GM08714 (cell line): ENCODE results near the gene PSMG4.
A peak's percentile ranks its signal among the peaks of the same experiment; 100 is the strongest.

Experiments used
- H3K4me3 ChIP-seq: fragments of 200-500 bp; sonication (Bioruptor generic); 2 replicates; pipeline ENCODE4 v1.5.1; 2014; ENCODE audit warnings: mild to moderate bottlenecking, low read length, inconsistent platforms
- ZNF274 ChIP-seq: IDR thresholded peaks from 2 replicates; pipeline ENCODE4 v1.6.1; 2012; ENCODE audit warnings: mild to moderate bottlenecking, low read depth, low read length

Gene PSMG4

GRCh38 chr6:3226481-3227362 lies 32.0 kb upstream of the PSMG4 start:
- no peak for TF ChIP-seq ZNF274
- peak overlapping the region; percentile 24; the same call in 1 of the 2 replicates for H3K4me3 ChIP-seq

- TF ChIP-seq ZNF274 = no peak
- peak within 1 kb of the TSS; percentile 24; the same call in 1 of the 2 replicates for H3K4me3 ChIP-seq
Measured at GRCh38 chr6:3227363-3228045, 31.2 kb upstream of the PSMG4 start, which contains the start of gene TUBB2B. Gene TUBB2B (minus strand): TSS chr6:3227653. CDS start chr6:3227543, 110 bp downstream.

DNA sequence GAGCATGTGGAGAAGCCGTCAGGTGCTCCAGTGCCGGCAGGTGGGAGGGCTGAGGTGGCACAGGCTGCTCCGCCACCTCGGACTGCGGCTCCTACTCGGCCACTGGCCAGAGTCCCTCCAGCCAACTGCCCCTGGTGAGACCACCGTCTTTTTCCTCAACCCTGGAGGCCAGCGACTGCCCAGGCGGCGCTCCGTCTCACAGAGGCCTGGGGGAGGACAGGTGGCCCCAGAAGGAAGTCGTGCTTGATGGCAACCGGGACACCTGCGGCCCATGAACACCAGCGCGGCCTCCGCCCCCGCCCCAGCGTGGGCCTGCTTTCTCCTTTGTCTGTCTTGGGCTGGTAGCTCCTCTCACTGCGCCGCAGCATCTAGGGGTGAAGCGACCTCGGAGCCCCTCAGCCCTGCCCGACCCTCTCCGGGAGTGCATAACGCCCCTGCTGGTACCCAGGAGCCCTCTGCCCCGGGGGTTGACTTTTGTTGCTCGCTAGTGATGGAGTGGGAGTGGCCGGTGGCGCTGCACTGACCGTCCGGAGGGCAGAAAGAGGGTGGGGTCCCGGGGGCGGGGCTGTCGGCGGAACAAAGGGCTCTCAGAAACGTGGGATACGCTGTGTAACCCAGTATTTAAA lies 30.6 kb upstream of the PSMG4 start:
- H3K4me3 ChIP-seq = no peak overlapping the region
- TF ChIP-seq ZNF274 = no peak

DNA sequence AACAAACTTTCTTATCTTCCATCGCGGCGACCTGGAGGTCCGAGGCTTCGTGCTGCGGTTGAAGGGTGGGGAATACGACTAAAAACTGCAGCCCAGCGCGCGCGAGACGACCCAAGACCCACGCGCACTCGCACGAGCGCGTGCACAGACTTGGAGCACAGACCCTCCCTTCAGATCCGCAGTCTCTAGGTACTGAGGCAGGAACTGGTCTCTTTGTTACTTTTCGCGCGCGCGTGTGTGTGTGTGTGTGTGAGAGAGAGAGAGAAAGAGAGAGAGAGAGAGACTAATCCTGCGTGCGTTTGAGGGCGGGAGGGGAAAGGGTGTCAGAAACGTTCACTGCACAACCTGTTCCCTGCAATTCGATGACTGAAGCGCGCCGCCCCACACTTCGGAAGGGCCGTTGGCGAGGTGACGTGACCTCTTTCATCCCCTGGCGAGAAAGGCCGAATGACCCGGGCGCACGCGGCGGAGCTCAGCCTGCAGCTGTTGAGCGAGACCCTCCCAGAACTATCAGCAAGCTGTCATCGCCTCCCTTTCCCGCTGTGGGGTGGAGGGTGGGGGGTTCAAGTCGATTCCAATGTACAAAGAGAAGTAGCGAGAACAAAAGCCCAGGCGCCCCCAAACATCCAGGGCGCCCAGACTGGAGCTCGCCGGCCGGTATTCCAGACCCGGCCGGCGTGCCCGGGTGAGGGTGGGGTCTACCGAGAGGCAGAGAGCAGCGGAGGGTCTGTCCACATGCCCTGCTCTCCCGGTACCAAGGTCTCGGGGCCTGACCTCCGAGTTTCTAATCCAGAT lies 29.8 kb upstream of the PSMG4 start:
- no peak for TF ChIP-seq ZNF274
- H3K4me3 ChIP-seq = no peak overlapping the region; the same call in 1 of the 2 replicates

DNA sequence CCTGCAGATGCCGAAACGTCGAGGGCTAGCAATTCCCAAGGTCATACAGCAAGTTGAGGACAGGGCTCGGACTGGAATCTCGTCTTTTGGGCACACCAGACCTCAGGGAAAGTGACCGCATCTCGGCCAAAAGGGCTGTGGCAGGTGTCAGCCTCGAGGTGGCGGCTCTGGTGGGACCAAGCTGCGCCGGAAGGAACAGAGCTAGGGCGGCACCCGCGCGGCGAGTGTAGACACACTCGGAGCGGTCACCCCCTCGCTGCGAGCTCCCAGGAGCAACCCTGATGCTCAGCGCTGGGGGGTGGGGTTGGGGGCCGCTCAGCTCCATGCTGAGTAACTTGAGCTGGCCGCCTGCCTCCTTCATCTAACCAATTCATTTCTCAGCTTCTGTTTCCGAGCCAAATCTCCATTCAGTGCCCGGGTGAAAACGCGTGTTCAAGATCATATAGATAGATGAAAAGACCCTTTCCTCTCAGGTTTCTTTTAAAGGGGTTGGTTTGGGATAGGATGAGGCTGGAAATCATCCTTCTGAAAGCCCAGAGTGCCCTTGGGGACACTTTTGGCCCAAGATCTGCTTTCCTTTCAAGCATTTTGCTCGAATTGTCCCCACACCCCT lies 29.1 kb upstream of the PSMG4 start:
- no peak for TF ChIP-seq ZNF274
- H3K4me3 ChIP-seq = no peak overlapping the region

DNA sequence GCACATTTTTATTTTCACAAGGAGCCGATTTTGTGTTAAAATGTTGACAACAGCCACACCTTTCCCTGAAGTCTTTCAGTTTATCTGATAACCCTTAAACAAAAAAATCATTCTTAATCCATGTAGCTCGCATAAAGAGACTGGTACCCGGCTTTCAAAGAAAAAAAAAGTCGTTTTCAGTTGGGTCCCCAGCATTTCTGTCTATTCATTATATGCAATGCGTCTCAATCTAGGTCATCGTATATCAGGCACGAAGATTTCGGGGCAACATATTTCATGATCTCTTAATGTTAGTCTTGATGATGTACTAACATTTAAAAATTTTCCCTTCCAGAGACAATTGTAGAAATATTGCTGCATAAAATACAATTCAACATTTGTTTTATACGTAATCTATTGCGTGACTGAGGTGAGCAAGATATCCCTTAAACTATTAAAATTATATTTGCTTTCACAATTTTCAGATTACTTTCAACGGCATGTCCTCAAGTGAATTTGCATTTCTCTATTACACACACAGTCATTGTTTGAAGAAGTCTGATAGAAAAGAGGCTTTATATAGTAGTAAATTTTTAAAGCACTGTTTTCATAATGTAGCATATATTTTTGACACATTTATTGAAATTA lies 28.4 kb upstream of the PSMG4 start:
- no peak overlapping the region for H3K4me3 ChIP-seq

GRCh38 chr6:3230900-3231246 lies 27.9 kb upstream of the PSMG4 start:
- TF ChIP-seq ZNF274 = no peak
- H3K4me3 ChIP-seq = peak overlapping the region; percentile 10; the same call in 1 of the 2 replicates

More for the DNA sequence above, 28.4 kb upstream of the PSMG4 start:
- TF ChIP-seq ZNF274 = no peak

DNA sequence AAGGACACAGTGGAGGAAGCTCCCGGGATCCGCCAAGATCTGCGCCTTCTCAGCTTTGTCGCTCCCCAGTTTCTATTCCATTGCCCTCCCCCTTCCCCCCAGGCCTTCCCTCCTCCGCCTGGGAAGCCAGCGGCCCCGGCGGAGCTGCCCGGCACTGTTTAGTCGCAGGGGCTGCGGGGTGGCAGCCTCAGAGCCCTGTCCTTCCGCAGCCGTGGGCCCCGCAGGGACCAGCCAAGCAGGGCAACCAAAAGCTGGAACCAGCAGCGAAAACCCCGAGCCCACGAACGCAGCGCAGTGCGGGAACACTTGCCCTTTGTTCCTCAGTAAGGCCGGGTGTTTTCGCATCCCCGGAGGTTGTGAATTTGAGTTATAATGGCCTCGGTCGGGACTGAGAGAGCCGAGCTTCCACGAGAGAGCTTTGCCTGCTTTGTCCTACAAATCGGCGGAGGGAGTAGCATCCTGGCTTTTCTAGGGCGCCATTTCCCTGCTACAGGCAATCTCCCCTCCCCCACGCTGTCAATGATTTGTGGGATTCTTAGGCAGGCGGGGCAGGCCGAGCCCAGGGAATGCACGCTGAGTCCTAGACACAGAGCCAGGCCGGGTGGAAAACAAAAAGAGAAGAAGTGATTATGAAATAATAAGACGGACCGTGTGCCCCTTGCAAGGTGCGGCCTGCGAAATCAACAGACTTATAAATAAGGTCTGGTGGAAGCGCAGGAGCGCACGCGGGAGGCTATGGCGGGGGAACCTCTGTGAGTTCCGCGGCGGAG lies 27.3 kb upstream of the PSMG4 start:
- TF ChIP-seq ZNF274 = no peak
- H3K4me3 ChIP-seq = peak overlapping the region; percentile 10; the same call in 1 of the 2 replicates

- TF ChIP-seq ZNF274 = no peak
- H3K4me3 ChIP-seq = no peak overlapping the region
Measured at GRCh38 chr6:3232017-3232945, 26.5 kb upstream of the PSMG4 start.

GRCh38 chr6:3233321-3233720 lies 25.4 kb upstream of the PSMG4 start:
- H3K4me3 ChIP-seq = no peak overlapping the region
- no peak for TF ChIP-seq ZNF274

DNA sequence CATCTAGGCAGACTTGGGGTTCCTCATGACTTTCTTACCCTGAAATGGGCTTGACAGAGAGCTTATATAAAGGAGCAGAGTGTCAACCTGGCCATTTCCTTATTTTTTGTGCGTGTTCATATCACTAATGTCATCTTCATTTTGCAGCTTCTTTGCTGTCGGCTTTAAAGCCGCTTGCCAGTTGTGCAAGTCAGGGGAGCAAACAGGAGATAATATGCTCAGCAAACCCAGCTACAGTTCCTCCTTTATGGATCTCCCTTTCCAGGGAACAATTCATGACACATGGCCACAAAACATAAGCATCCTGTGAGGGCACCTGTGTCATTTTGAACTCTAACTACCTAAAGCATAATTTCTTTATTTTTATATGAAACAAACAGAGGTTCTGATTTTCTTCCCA lies 24.8 kb upstream of the PSMG4 start:
- no peak for TF ChIP-seq ZNF274

More for the DNA sequence above, 24.8 kb upstream of the PSMG4 start:
- H3K4me3 ChIP-seq = no peak overlapping the region
